SW 1271 (cell line): Measurements from ENCODE around the gene FMNL2.

ENCODE experiments used
- DNase-seq, 2 experiments: peaks; one replicate each; lab custom pipeline; 2025; lab: John Stamatoyannopoulos, UW

The FMNL2 gene

DNA sequence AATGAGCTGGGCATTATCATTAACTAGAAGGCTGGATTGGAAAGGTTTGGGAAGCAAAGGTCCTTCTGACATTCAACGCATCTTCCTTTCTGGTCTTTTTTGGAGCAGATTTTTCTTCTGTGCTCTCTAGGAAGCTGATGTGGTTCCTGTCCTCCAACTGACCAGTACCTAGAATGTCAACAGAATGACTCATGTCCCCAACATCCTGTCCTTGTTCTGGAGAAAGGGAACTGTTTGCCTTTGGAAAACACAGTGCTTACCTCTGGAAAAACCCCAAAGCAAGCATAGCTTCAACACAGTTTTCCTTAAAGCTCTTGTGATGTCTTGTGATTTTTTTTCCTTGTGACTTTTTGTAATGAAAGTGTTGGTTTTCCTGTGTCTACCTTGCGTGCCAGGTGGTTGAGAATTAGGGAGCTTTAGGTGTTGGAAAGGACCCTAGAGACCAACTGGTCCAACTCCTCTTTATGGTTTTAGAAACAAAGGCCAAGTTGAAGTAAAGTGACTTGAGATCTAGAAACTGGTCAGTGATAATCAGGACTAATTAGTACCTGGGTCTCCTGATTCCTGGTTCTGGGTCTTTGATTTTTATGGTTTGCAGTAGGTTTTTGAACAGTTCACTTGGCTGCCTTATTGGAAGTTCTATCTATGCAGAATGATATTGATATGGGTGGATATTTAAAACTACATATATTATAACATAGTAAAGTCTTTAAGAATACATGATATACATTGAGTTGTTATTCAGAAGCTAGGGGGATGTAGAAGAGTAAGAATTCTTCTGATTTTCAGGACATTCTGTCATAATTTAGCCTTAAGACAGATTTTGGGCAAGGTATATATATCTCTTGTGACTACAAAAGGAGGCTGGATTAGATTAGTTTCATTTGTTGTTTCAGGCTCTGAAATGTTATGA is 70.5 kb downstream of the FMNL2 start:
- DNase-seq: peak; percentile 56 to 92

DNA sequence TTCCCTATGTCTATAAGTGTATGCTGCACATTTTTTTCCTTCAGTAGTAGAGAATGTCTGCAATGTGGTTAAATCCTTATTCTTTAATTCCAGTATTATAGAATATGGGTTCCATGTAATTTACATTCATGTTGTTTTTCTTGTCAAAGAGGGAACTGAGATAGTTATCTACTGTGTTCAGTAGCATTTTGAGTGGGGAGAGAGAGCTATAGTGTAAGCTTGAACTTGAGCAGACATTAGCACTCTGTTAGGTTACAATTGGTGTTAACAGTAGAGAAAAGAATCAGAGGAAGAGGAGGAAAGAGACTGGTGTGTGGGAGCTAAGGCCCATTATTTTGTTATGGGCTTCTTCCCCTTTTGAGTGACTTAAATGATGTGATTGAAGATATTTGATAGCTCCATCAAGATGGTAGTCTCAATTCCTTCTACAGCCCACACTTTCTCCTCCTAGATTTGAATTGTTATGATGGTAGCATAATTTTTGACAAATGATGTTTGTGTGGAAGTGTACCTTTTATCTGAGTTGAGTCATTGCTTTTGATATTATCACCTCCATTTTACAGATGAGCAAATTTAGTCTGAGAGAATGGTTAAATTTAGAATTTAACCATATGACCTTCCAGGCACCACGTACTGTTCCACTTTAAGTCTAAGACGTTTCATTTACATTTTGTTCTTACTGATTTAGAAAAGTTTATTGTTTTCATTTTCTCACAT is 71.3 kb downstream of the FMNL2 start:
- peak in 1 of 2 experiments; percentile 45 for DNase-seq

DNA sequence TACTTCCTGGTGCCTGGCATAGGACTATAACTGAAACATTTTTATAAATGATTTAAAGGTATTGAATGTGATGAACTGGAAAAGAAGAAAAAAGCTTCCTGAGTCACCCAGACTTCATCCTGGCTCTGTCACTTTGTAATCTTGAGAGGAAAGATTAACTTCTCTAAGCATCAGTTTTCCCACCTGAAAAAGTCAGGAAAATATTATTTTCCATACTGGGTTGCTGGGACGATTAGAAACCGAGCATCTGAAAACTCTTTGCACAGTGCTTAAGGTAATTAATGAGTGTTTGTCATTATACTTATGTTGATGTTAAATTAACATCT is 71.8 kb downstream of the FMNL2 start:
- no peak for DNase-seq

DNA sequence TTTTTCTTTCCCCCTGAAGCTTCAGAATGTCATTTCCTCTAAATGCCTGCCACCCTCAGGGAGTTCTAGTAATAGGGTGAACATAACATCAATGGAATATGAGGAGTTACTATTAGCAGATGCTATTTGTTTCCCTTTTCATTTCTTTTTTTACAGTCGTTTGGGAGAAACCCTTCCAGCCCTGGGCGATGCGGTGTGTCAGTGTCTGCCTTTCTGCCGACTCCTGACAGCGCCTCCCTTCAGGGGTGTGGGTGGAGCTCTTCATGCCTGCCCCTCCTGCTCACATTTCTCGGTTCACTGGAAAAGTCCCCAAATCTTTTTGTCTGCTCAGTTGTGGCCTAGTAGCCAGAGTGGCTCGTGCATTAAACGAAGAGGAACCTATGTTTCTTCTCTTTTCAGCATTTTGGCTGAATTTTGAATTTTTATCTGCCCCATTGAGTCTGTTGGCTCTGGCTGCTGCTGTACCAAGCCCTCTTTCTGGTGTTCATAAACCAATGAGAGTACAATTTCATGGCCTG is 72.3 kb downstream of the FMNL2 start:
- DNase-seq: peak; percentile 22 to 64

DNA sequence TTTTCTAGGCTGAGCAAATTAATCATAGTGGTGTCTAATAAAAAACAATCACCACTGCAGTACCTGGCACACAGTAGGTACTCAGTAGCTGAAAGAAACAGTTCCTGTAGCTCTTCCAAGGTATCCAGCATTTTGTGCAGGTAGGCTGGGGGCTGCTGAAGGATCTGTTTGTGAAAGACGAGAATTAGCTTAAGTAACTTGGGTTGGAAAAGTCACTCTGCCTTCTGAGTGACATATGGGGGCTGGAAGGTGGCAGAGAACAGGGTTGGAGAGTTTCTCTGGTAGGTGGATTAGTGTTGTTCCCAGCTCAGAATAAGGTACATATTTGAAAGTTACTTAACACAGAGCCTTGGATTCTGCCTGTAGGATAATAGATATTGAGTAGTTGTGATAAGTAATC is 72.8 kb downstream of the FMNL2 start:
- no peak for DNase-seq

DNA sequence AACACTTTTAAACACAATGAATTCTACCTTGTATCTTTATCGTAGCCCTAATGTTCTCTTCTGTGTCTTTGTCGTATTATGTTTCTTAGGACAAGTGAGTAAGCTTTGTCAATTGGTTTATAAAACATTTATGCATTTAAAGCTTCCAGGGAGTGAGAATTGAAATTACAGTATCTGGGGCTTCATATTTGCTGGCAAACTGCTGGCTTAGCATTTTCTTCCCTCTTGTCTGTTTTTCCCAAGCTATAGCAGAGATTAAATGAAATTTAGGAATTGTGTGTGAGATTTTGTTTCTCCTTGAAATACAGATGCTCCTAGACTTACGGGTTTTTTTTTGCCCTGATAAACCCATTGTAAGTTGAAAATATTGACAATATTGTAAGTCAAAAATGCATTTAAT is 73.3 kb downstream of the FMNL2 start:
- DNase-seq: no peak

DNA sequence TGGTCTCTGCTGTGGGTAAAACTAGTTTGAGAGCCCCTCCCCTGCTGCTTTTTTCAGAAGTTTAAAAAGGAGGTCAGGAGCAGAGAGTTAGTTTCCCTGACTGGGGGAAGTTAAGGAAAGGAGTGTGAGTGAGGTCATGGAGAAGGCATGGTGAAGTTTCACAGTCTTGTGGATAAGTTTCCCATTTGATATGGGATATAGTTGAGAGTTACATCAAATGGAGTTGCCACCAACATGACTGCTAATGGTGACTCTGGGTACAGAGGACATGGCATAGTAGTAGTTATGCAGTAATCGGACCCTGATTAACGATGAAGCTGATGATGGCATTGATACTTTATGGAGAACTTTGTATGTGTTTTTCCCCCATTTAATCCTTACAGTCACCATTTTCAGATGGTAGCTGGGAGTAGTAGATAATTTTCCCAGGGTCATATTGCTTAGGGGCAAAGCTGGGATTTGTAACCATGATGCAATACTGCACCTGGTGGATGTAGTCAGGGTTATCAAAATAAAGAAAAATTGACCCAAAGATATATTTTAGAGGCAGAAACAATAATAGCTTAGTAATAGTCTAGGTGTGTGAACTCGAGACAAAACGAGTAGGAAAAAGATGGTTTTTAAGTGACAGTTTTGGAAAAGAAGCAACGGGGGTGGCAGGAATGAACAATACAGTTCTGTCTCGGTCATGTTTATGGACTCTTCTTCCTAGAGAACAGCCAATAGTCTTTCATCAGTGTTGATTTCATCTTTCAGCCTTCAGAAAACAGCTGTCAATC is 74.6 kb downstream of the FMNL2 start:
- no peak for DNase-seq

DNA sequence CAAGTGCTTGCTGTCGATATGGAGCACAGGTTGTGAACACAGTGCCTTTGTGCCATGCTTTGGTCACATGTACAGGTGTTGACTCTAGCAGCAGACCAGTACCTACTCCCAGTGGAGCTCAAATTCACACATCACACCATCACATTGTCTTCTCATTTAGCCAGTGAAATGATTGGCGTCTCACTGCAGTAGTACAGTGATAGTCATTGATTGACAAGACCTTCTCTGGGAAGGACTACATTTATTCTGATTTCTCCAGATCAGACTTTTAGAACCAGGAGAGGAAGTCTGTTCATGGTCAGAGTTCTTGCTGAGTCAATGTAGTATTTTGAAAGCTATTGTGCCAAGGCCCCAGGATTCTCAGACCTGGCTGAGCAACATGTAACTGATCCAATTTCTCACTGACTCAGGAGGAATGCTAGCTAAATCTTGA is 75.2 kb downstream of the FMNL2 start:
- DNase-seq: no peak

DNA sequence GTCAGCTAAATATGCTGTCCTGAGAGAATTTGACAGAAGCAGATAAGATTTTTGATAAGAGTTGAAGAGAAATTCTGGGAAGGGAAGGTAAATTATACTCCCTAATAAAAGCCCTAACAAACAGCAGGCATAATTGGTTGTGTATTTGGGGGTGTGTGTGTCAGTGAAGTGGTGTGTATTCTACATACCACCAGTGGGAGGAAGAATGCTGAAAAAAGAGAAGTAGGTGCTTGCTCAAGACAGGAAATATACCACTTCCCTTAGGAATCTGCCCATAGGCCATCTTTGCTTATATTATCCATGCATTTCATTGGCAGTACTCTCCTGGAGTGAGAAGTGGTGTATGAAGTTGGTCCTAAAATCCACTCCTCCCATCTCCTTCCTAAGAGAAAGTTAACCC is 76.2 kb downstream of the FMNL2 start:
- peak in 1 of 2 experiments; percentile 48 for DNase-seq

DNA sequence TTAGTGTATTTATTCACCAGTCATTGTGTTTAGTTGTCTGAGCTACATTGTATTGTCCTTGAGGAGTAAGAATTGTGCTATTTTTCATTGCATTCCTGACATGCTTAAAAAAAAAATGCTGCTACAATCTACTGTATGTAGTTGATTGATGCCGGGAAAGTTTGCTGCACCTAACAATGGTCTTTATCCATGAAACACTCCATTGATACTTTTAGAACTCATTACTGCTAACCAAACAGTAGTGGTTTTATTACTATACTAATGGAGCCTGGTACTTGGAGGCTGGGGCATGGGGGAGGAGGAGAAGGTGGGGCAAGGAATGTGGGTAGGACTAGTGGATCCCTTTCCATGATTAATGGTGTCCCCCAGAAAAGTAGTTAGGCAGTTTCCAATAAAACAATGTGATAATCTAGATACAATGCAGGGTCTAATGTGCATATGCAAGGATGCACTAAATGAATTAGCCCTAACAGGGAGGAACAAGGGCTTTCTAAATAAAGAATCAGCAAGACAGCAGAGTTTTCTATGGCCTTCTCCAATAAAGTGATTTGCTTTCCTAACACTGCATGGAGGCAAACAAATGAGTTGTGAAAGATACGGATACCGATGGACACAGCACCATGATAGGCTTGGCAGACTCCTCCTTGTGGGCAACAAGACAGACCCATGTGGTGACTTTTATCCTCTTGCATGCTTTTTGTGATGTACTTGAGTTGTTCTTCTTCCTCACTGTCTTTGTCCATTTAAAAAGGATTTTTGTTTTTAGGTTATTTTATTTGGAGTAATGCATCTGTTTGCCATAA is 78.5 kb downstream of the FMNL2 start:
- DNase-seq: no peak

DNA sequence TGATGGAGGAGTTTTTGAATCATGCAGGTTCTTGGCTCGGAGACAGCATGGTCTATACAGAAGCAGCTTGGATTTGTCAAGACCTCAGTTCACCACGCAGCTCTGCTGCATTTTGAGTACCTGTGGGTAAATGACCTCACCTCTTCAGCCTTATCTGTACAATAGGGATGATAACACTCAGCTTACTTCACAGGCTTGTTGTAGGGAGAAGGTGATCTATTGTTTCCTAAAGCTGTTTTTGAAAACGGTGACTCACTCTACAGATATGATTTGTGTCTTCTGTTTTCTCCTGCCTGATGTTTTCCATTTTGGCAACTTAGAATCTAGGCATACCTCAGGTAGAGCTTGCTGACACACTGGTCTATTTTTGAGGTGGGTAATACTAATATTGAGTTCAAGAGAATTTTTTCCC is 80.3 kb downstream of the FMNL2 start:
- peak in 1 of 2 experiments; percentile 43 for DNase-seq

DNA sequence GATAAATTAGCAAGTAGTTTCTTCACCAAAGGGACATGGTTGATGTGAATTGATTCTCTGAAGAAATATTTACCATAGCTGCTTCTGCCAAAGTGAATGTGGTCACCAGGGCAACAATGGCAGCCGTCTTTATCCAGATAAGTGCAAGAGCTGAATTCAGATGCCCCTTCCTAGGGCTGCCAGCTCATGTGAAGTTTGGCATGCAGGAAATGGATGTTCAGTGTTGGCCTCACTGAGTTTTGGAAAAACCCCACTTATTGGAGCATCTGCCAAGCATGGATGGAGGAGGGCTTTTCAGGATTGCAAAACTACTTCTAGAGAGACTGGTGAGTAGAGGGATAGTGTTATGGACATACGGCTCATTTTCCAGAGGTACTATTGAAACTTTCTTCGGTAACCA is 80.8 kb downstream of the FMNL2 start:
- DNase-seq: no peak

DNA sequence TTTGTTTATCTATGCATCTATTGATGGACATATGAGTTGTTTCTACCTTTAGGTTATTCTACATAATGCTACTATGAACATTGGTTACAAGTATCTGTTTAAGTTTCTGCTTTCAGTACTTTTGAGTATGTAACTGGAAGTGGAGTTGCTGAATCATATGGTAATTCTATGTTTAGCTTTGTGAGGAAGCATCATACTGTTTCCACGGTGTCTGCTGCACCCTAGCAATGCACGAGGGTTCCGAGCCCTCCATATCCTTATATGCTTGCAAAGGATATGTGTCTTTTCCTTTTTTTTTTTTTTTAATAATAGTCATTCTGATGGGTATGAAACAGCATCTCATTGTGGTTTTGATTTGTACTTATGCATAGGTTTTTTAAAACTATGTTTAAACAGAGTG is 83.7 kb downstream of the FMNL2 start:
- DNase-seq: no peak

DNA sequence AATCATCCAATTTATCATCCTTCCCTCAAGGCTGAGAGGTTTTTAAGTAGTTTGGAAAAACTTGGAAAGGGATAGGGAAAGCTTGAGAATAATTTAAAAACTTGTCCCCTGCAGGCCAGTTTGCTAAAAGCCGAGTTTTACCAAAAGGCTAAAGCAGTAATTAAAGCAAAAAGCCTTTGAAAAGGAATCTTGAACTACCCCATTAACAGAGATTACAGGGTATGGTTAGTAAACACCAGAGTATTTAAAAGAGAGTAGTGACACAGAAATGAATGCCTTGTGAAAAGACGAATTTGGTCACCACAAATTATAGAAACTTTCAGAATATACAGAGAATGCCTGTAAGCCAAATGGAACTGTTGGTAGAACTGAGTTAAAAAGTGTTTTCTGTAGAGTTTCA is 85.0 kb downstream of the FMNL2 start:
- no peak for DNase-seq

DNA sequence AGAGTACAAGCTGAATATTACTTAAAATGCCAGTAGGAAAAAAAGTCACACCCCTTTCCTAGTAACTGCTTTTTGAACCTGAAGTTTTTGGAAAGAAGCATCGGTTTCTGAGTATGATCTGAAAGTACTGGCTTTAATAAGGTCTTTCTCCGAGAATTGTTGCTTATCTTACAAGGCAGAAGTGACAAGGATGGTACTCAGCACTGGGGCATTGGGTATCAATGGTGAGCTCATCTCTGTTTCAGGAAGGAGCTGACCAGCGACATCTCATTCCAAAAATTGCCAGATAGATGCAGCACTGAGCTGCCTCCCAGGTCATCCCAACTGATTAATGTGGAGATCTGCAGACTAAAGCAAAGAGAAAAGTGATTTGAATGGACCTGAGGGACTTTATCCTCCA is 85.4 kb downstream of the FMNL2 start:
- DNase-seq: no peak

DNA sequence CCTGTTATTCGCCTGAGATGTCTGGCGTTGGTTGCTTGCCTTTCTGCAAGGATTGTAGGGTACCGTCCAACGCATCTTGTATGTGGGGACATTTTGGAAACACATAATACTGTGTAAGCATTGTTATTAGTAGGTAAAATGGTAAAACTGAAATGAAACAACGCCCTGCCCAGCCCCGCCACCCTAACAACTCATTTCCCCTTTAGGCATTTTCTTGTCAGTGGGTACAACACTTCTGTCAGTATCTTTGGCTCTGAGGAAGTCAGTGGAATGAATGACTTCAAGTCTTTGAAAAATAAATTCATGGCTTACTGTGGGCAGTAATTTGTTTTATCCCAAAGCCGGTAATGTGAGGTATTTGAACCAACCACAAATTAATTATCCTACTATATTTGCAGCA is 86.0 kb downstream of the FMNL2 start:
- DNase-seq: no peak

DNA sequence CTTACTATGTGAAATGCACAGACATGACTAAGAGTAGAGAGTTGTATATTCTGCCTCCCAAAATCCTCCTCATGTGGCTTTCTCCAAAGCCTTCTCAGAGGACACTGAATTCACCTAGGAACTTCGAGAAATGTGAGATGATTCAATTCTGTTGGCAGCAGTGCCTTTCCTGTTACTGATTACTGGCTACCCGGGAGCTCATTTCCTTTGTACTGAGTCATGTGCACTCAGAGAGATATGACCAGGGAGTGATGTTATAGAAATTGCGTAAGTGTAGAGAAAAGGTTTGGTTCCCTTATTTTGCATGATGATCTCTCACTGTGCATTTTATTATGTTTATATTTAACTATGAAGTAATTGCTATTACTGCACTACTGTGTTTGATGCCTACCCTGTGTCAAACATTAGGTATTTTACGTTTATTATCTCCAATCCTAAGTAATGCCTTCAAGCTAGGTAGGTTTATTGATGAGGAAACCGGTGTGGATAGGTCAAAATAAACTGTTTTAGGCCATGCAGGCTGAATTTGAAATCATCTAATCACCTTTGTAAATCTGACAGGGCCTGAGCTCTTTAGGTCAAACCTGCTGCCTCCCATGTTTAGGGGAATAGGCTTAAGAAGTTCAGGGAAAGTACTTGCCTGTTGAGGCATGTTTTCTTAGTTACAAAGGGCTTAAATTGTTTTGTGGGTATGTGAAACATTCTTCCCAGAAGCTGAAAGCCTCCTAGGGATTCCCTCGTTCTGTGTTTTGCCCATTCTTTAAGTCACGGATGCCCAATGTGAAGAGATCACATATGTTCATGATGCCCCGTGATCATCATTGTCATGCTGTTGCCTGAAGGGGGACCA is 86.8 kb downstream of the FMNL2 start:
- peak; percentile 94 to 99 for DNase-seq

DNA sequence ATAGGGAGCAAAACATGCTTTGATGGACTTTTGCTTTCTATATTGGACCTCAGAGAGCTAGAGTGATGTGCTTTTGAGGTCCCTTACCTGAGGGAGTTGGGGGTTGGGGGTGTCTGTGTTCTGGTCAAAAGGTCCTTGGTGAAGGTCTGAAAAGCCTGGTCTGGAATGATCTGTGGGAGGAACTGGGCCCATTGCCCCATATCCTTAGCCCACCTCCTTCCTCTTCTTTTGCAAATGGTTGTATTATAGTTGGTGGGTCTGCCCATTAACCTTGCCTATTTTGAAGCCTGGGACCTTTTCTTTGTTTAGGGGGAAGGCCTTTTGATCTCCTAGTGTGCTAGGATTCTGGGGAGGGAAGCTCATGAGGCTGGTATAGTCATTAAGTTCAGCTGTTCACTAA is 88.7 kb downstream of the FMNL2 start:
- DNase-seq: no peak

DNA sequence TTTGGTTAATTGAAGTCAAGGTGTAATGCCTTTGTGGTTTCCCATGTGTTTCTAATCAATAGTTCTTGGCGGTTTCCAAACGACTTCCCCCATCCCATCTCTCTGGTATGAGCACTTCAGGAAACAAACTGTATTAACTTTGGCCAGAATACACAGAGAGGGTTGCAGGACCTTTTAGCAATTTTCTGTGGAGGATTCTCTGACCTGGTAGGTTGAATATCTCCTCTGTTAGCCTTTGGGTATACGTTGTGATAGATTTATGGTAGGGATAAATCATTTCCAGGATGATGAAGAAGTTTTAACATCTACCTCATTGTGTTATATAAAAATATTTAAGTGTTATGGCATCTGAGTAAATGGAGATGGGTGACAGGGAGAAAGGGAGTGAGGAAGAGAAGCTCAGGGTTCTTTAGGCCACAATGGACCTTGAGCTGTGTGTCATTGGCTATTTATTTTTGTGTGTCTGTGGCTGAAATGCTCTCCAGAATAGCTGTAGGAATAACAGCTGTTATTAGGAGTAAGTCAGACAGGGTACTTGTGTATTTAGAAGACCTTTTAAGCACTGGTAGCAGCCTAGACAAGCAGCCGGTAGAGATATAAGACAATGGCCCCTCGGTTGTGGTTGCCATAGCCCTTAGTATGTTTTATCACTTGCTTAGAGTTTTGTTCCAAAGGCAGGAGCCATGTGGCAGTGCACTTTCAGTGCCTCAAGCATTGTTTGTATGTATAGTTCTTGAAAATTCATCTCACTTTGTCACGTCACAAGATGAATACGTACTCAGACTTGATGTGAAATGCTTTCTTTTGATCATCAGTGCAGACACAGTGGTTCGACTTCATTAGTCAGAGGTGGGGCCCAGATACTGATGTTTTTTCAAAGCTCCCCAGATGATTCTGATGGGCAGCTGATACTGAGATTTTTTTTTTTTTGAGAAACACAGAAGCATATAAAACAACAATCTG is 91.1 kb downstream of the FMNL2 start:
- DNase-seq: no peak
